Bronchial epithelial cell (primary cell): ENCODE results near the gene NELL2. TPM values are rescaled to one million over a fixed set of nuclear protein-coding genes. Genes with fewer than 3 reads are reported as not detected.

Experiments
- DNase-seq: peaks from one replicate; pipeline ENCODE4 v3.0.0-alpha.2; 2010; ENCODE audit warnings: low read depth
- FAIRE-seq: peaks from 2 replicates; lab custom pipeline; 2011; peaks lifted over from hg19 to GRCh38; lab: Jason Lieb, UNC
- H3K27me3 ChIP-seq: 2 replicates; pipeline ENCODE4 v1.5.1; 2011; ENCODE audit warnings: low read length; ENCODE audit not compliant: control insufficient read depth, insufficient read depth
- H3K36me3 ChIP-seq: 2 replicates; pipeline ENCODE4 v1.5.1; 2011; ENCODE audit warnings: low read length; ENCODE audit not compliant: control insufficient read depth, insufficient read depth
- H3K4me3 ChIP-seq: 2 replicates; pipeline ENCODE4 v1.5.1; 2011; ENCODE audit warnings: mild to moderate bottlenecking, low read depth, low read length, control low read depth
- CTCF ChIP-seq: IDR thresholded peaks from 2 replicates; pipeline ENCODE4 v1.5.1; 2011; ENCODE audit warnings: mild to moderate bottlenecking, moderate library complexity, low read length, control low read depth, inconsistent platforms; ENCODE audit not compliant: insufficient read depth, severe bottlenecking
- total RNA-seq: library from RNA; depleted of rRNA; stranded (reverse); fragments of >200 nt; gene quantifications from 2 replicates; pipeline ENCODE4 v1.2.1, GENCODE V29; 2014

NELL2 gene
- total RNA-seq, 1 donor from 2014 or later: not detected

- Histone ChIP-seq H3K27me3 (no peaks in the 10 kb centered on the region), H3K36me3 (no peaks in the 10 kb centered on the region), H3K4me3 (no peak overlapping the region)
- FAIRE-seq: no peak
- DNase-seq: no peak
- TF ChIP-seq CTCF: no peak
Observed at GRCh38 chr12:44817687-44818086, 58.4 kb downstream of the NELL2 start.

GRCh38 chr12:44816446-44817017 is 59.6 kb downstream of the NELL2 start:
- Histone ChIP-seq H3K4me3 (no peak overlapping the region), H3K27me3 (no peaks in the 10 kb centered on the region), H3K36me3 (no peaks in the 10 kb centered on the region)
- DNase-seq: no peak
- TF ChIP-seq CTCF: no peak
- no peak for FAIRE-seq

DNA sequence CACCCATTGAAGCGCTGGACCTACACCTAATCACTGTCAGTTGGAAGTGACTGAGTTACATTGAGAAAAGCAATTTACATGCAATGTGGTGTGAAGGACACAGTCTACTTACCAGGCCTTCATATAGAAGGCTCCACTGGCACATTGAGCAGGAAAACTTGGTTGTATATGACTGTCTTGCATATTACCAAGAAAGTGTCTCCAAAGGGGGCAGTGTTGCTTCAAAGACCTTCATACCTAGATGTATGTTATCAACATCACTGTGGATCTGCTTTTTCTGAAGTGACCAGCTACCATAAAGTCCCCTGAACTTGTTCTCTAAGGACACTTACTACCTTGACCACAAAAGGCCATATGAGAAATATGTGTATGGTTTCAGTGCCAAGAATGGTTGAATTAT is 64.1 kb downstream of the NELL2 start:
- H3K27me3 ChIP-seq: no peaks in the 10 kb centered on the region
- no peaks in the 10 kb centered on the region for H3K36me3 ChIP-seq
- DNase-seq (peak; percentile 28), FAIRE-seq (peak; percentile 36)
- TF ChIP-seq CTCF: peak; percentile 1
- H3K4me3 ChIP-seq: no peak overlapping the region

DNA sequence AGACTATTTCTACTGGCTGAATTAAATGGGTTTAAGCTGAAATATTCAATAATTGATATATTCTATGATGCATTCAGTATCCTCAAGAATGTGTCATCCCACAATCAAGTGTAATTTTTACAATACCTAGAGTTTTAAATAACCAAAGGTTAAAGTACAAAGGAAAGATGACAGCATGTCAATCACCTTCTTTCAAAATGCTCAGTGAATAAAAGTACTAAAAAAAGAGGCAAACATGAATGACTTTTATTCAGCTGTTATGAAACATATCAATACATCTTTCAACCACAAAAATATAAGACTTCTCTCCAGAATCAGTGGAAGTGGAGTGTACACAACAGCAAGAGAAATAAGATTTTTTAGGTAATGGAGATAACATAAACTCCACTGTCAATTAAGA is 72.0 kb downstream of the NELL2 start:
- DNase-seq (no peak), FAIRE-seq (no peak)
- no peaks in the 10 kb centered on the region for H3K36me3 ChIP-seq
- TF ChIP-seq CTCF: no peak
- H3K4me3 ChIP-seq: no peak overlapping the region
- H3K27me3 ChIP-seq: no peaks in the 10 kb centered on the region

DNA sequence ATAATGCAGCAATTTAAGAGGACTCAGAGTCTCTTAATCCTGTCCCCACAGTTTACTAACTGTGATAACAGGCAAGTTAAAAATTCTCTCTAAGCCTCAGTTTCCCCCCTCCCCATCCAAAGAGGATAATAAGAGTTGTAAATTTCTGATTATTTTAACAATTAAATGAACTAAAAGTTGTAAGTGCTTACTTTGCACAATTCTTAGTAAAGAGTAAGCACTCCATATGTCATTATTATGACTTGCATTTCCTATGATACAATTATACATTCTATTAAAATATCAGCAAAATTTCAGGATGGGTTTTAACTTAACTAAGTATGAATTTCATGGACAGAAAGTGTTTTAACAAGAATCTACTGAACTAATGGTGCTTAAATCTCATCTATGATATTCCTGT is 80.1 kb downstream of the NELL2 start:
- TF ChIP-seq CTCF: no peak
- no peaks in the 10 kb centered on the region for H3K36me3 ChIP-seq
- FAIRE-seq: no peak
- no peaks in the 10 kb centered on the region for H3K27me3 ChIP-seq
- no peak overlapping the region for H3K4me3 ChIP-seq
- no peak for DNase-seq

GRCh38 chr12:44788731-44789130 is 87.4 kb downstream of the NELL2 start:
- DNase-seq: no peak
- H3K36me3 ChIP-seq: no peaks in the 10 kb centered on the region
- no peak for FAIRE-seq
- no peak overlapping the region for H3K4me3 ChIP-seq
- TF ChIP-seq CTCF: no peak
- no peaks in the 10 kb centered on the region for H3K27me3 ChIP-seq
